ENCODE results near the gene RNF126.
A peak's percentile ranks its signal among the peaks of the same experiment; 100 is the strongest.
"Not testable (repeated sequence)": the region's sequence is repeated elsewhere in the genome, so short reads cannot be mapped to it uniquely, and the experiment has no call there.

The RNF126 gene

GRCh38 chr19:685454-685931, 22.5 kb upstream of the RNF126 start:
- no peak for DNase-seq

- DNase-seq: no peak
Measured at GRCh38 chr19:682678-683320, 19.8 kb upstream of the RNF126 start.

- peak; percentile 27 for DNase-seq
Measured at GRCh38 chr19:681029-682019, 18.3 kb upstream of the RNF126 start.

- peak; percentile 99 for DNase-seq
Measured at GRCh38 chr19:680287-681028, 17.4 kb upstream of the RNF126 start.

GRCh38 chr19:679418-680286, 16.6 kb upstream of the RNF126 start:
- DNase-seq: no peak

- DNase-seq: no peak
Measured at GRCh38 chr19:678791-679388, 15.9 kb upstream of the RNF126 start.

- DNase-seq: no peak
Measured at GRCh38 chr19:677601-678436, 14.8 kb upstream of the RNF126 start.

GRCh38 chr19:677201-677600, 14.2 kb upstream of the RNF126 start:
- DNase-seq: no peak

GRCh38 chr19:676339-677105, 13.5 kb upstream of the RNF126 start, which contains the start of gene FSTL3:
TSS of gene FSTL3 (plus strand) at chr19:676392. CDS start at chr19:676424, 32 bp downstream.
- no peak for DNase-seq

- no peak for DNase-seq
Measured at GRCh38 chr19:676007-676338, 13.0 kb upstream of the RNF126 start.

GRCh38 chr19:674282-675151, 11.5 kb upstream of the RNF126 start:
- no peak for DNase-seq

GRCh38 chr19:670609-671075, 7.6 kb upstream of the RNF126 start:
- no peak for DNase-seq

- DNase-seq: not testable (repeated sequence)
Measured at GRCh38 chr19:668675-669434, 5.8 kb upstream of the RNF126 start.

- DNase-seq: not testable (repeated sequence)
Measured at GRCh38 chr19:666985-667573, 4.1 kb upstream of the RNF126 start.

- DNase-seq: peak; percentile 82
Measured at GRCh38 chr19:664913-665443, 2.0 kb upstream of the RNF126 start.

GRCh38 chr19:663682-664117, 686 bp upstream of the RNF126 start:
- no peak for DNase-seq

Data from effector CD4-positive, alpha-beta T cell (primary cell).